Breast epithelium (tissue), 3 donors: ENCODE data around the gene XAGE5.
"Not testable (repeated sequence)": the region's sequence is repeated elsewhere in the genome, so short reads cannot be mapped to it uniquely, and the experiment has no call there.

ENCODE experiments used
- CTCF ChIP-seq, 3 donors: fragments of 450-650 bp; IDR thresholded peaks; one replicate each; pipeline ENCODE4 v1.5.1; 2016 to 2017; ENCODE audit warnings: antibody characterized with exemption in 3 of 3, mild to moderate bottlenecking in 3 of 3, moderate library complexity in 3 of 3
- POLR2AphosphoS5 ChIP-seq, 3 donors: sonication (generic); formaldehyde crosslinking; IDR thresholded peaks; one replicate each; pipeline ENCODE4 v1.6.1; 2017; ENCODE audit warnings: antibody characterized with exemption in 3 of 3

- TF ChIP-seq POLR2AphosphoS5, CTCF (IDR thresholded peaks at IDR 0.05): not testable (repeated sequence)
Measured at GRCh38 chrX:52773504-52773903, 37.6 kb upstream of the XAGE5 start.
